Articular chondrocyte of knee joint (primary cell): Measurements from ENCODE around the gene TMEM25. TPM values are rescaled to one million over a fixed set of nuclear protein-coding genes. Genes with fewer than 3 reads are reported as not detected.

Experiments
- total RNA-seq: library from RNA; depleted of rRNA; stranded (reverse); fragments of >200 nt; gene quantifications from 2 replicates; pipeline ENCODE4 v1.2.3, GENCODE V29; 2012

The TMEM25 gene
- total RNA-seq: 12.6 and 15.0 TPM in 2 replicates

DNA sequence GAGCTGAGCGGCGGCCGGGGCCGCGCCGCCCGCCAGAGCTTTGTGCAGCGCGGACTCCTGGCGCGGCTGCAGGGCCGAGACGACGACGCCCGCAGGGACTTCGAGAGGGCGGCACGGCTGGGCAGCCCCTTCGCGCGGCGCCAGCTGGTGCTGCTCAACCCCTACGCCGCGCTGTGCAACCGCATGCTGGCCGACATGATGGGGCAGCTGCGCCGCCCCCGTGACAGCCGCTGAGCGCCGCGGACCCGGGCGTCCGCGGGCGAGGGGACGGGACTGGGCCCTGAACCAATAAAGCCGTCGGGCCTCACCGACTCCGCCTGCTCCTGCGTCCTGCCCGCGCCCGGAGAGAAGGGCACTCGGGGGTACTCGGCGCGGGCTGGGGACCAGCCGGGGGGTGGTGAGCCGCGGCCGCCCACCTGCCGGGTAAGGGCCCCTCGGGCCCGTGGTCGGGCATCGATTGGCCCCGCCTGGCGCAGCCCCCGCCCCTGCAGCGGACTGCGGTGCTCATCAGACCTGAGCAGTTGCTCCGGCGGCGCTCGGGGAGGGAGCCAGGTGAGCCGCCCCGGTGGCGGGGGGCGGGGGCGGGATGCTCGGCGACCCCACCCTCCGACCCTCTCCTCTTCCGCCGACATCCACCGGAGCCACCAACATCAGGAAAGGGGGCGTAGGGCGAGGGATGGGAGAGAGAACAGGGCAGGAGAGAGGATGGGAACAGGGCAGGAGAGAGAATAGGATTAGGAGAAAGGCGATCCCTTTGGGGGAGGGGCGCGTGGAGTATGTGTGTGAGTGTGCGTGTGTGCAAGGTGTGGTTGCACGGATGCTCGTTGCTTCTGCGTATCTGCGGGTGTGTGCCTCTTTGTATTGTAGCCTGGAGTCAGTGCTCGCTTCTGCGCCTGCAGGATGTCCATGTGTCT lies at the start of gene TMEM25:
Gene TMEM25, plus strand, starts transcription at position 510 of the 914 bp plus-strand sequence. CDS start 610 bp downstream, outside the sequence.

DNA sequence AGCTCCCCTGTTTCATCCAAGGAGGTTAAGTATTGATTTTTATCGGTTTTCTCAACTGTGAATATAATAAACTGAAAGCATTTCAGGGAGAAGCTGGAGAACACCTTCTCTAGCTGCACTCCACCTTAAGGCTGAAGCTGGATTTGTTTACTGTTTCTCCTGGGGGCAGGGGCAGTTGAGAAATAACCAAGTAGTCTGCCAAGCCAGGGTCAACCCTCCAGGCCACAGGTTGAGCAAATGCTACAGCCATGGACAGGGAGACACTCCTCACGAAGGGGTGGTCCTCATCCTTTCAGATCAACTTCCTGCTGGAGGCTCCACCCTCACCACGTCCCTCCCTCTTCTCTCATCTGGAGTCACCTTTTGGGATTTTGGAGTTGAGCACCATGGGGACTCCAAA lies 3.9 kb upstream of the TMEM25 start, which contains the start of gene TTC36:
Gene TTC36, plus strand, starts transcription at position 366 of the 400 bp plus-strand sequence. Its CDS starts 21 bp downstream, at position 387.

DNA sequence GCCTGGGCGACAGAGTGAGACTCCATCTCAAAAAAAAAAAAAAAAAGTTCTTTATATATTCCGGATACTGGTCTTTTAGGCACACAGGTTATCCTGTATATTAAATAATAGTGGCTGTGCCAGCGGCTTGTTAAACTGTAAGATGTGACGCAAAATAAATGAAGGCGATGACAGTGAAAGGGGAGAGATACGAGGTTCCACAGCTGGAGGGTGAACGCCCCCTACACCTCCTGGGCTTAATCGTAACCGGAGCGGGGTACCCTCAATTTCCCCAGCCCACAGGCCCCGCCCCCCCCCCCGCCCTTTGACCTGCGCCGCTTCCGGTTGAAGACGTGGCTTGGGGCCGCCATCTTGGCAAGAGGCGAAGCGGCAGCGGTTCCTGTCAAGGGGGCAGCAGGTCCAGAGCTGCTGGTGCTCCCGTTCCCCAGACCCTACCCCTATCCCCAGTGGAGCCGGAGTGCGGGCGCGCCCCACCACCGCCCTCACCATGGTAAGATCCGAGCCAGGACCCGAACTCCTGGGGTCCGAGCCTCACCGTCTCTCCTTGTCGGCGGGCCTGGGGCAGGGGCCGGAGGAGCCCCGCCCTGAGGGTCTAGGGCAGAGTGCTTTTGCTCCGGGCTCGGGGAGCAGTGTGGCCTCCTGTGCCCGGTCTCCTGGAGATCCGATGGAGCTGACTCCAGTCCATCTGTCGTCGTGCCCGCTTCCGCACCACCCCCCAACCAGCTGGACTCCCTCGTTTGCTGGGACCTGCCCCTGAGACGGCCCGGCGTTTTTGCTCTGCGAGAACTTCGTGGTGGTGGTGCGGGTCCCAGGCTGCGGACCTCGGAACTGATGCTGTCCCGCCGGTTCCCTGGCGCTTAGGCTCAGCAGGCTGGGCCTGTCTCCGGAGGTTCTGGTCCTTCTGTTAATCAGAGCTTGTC lies 41.3 kb downstream of the TMEM25 start, which contains the start of gene ARCN1:
Gene ARCN1, plus strand, starts transcription at position 349 of the 920 bp plus-strand sequence. Its CDS starts 139 bp downstream, at position 488.

Other genes starting within 250 kb of the TMEM25 start
- not detected in 2 replicates for gene CD3E, start 226.5 kb upstream of the TMEM25 start, total RNA-seq
- not detected in 2 replicates for gene CD3D, start 188.5 kb upstream of the TMEM25 start, total RNA-seq
- not detected in 2 replicates for gene CD3G, start 186.8 kb upstream of the TMEM25 start, total RNA-seq
- gene UBE4A, start 171.6 kb upstream of the TMEM25 start, total RNA-seq: 74.6 and 75.8 TPM in 2 replicates
- gene ATP5MG, start 129.6 kb upstream of the TMEM25 start, total RNA-seq: 40.5 and 45.1 TPM in 2 replicates
- gene KMT2A, start 94.7 kb upstream of the TMEM25 start, total RNA-seq: 47.3 and 50.3 TPM in 2 replicates
- gene TTC36, start 3.7 kb upstream of the TMEM25 start, total RNA-seq: 0.43 TPM in 1 of 2 replicates, not detected in the other
- gene IFT46, start 34.7 kb downstream of the TMEM25 start, total RNA-seq: 28.6 and 49.7 TPM in 2 replicates
- gene ARCN1, start 41.2 kb downstream of the TMEM25 start, total RNA-seq: 207 and 224 TPM in 2 replicates
- 113 and 125 TPM in 2 replicates for gene PHLDB1, start 76.4 kb downstream of the TMEM25 start, total RNA-seq
- not detected in 2 replicates for gene TREH, start 148.5 kb downstream of the TMEM25 start, total RNA-seq